Stromal cell of bone marrow (primary cell): Measurements from ENCODE around the gene PSEN2.
"Not testable (repeated sequence)": the region's sequence is repeated elsewhere in the genome, so short reads cannot be mapped to it uniquely, and the experiment has no call there.

ENCODE experiments used
- DNase-seq: peaks from one replicate; pipeline ENCODE4 v3.0.0-alpha.2; 2012; ENCODE audit warnings: low read depth

The PSEN2 gene

GRCh38 chr1:226919995-226920394 lies 49.6 kb downstream of the PSEN2 start:
- no peak for DNase-seq

DNA sequence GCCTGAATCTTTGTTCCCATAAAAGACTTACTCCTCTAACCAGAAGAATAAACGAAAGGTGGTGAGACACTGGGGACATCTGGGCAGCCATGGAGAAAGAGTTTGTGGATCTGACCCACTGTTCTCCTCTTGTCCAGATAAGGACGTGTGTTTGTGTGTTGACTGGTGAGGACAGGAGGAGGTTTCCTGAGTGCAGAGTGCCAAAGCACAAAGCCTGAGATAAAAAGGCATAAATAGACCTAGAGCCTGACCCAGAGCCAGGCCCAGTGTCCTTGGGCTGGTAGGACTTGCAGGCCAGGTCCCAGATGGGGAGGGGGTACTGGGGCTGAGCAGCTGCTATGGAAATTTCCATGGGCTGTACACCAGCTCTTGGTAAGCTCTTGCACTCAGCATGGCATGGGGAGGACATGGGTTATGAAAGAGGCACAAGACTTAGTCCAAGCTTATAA lies 50.1 kb downstream of the PSEN2 start:
- DNase-seq, result no peak

- DNase-seq, result no peak
Measured at GRCh38 chr1:226921504-226921903, 51.1 kb downstream of the PSEN2 start.

GRCh38 chr1:226929260-226930111 lies 59.1 kb downstream of the PSEN2 start:
- not testable (repeated sequence) for DNase-seq

DNA sequence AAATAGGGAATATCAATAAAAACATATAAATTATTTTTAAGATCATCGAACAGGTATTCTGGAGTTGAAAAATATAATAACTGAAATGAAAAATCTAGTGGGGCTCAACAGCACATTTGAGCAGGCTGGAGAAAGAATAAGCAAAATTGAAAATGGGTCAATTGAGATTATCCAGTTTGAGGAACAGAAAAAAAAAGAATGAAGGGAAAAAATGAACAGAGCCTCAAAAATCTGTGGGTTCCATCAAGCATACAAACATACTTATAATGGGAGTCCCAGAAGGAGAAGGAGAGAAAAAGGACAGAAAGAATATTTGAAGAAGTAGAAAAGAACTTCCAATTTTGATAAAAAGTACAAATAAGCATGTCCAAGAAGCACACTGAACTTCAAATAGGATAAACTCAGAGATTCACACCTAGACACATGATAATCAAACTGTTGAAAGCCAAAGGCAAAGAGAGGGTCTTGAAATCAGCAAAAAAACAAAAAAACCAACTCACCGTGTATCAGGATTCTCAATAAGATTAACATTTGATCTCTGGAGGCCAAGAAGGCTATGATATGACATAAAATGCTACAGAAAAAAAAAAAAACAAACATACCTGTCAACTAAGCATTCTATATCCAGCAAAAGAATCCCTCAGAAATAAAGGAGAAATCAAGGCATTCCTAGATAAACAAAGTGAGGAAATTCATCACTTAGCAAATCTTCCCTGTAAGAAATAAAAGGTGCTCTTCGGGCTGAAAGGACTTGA lies 64.2 kb downstream of the PSEN2 start:
- DNase-seq, result no peak

DNA sequence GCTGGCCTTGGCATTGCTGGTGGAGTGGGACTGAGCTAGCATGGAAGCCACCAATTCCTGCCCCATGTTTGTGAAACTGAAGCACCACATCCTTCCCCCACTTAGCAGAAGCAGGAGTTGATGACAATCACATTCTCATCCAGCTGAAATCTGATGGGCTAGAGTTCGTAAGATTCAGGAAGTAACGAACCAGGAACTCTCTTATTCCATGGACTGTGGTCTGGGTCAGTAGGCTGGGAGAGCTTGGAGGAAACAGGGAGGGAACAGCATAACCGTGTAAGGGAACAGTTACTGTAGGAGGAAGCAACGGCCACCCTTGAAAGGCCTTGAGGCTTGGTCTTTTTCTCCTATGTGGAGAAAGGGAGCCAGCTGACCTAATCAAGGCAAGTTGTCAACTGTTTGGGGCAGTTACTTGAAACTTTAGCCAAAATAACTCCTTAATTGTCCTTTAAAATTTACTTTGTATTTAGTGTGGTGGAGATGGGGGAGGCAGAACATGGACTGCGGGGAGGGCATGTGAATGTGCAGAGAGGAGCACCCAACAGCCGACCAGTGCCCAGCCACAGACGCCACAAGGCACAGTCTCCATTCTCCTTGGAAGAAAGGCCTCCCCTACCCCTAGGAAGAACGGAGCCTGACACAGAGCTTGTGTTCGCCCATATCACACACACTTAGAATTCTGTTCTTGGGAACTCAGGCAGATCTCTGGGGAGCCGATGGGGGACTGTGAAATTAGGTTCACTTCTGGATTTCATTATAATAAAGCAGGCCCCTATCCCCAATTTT lies 67.7 kb downstream of the PSEN2 start:
- DNase-seq, result no peak

DNA sequence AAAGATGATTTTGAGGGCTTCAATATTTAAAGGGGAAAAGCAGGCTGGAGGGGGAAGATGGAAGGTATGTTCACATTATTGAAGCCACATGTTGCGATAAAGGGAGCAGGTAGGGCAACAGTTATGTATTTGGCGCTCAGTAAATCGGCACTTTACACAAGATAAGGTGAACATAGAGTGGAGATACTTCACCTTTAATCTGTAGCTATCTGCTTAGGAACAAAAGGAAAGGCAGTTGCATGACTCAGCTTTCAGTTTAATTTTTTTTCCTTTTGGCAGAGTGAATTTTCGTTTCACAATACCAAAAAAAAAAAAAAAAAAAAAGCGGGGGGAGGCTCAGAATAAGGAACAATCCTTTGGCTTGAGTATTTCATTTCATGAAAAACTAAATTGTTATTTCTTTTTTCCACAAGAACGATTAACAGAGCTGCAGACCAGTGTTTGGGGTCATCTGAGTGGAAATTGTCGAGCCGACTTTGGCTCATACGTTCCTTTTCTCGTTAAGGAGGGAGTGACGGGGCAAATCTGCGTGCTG lies 68.6 kb downstream of the PSEN2 start:
- DNase-seq, result peak; percentile 39

GRCh38 chr1:226939438-226940028 lies 69.1 kb downstream of the PSEN2 start:
- no peak for DNase-seq

- peak; percentile 99 for DNase-seq
Measured at GRCh38 chr1:226940029-226940805, 69.8 kb downstream of the PSEN2 start, which contains the start of gene COQ8A. Gene COQ8A (plus strand): TSS chr1:226940294. CDS start chr1:226961386, 21,092 bp downstream.

DNA sequence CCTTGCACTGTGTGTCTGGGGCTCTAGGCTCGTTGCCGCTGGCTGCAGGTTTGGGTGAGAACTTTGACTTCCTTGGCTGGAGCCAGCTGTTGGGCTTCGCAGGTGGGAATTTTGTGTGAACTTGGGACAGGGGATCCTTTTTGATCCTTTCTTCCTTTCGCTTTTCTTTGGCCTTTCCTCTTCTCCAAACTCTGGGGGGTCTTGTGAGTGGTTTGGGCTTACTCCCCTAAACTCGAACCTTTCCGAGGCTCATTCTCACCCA lies 70.3 kb downstream of the PSEN2 start:
- no peak for DNase-seq

GRCh38 chr1:226942392-226942791 lies 72.0 kb downstream of the PSEN2 start:
- no peak for DNase-seq

GRCh38 chr1:226943156-226943555 lies 72.7 kb downstream of the PSEN2 start:
- peak; percentile 25 for DNase-seq

GRCh38 chr1:226943927-226944326 lies 73.5 kb downstream of the PSEN2 start:
- no peak for DNase-seq

- no peak for DNase-seq
Measured at GRCh38 chr1:226945106-226945857, 74.9 kb downstream of the PSEN2 start.
